Gastrocnemius medialis (tissue), 4 donors: ENCODE data around the gene APOD.
"Not testable (repeated sequence)": the region's sequence is repeated elsewhere in the genome, so short reads cannot be mapped to it uniquely, and the experiment has no call there.

Source experiments
- CTCF ChIP-seq, 5 experiments: fragments of 450-650 bp in 3 of 5; fragments of 200-600 bp in 2 of 5; sonication (generic) in 2 of 5; IDR thresholded peaks in 4 of 5; conservative IDR thresholded peaks in 1 of 5; 1 replicate in 4 of 5; 2 replicates in 1 of 5; pipeline ENCODE4 v1.5.1; 2016 to 2019; ENCODE audit warnings: antibody characterized with exemption in 5 of 5, mild to moderate bottlenecking in 3 of 5, moderate library complexity in 3 of 5
- POLR2A ChIP-seq, 2 donors: fragments of 450-650 bp; IDR thresholded peaks; one replicate each; pipeline ENCODE4 v1.6.1; 2017; ENCODE audit warnings: antibody characterized with exemption in 2 of 2, mild to moderate bottlenecking in 2 of 2, moderate library complexity in 2 of 2

- not testable (repeated sequence) for TF ChIP-seq POLR2A (IDR thresholded peaks at IDR 0.05); CTCF (IDR thresholded peaks at IDR 0.05 in 4 of 5, conservative IDR thresholded peaks at IDR 0.05 in 1 of 5)
Observed at GRCh38 chr3:195632046-195632445, 48.3 kb upstream of the APOD start.
